ENCODE results near the gene SWT1.
"Not testable (repeated sequence)": the region's sequence is repeated elsewhere in the genome, so short reads cannot be mapped to it uniquely, and the experiment has no call there.

Gene SWT1

DNA sequence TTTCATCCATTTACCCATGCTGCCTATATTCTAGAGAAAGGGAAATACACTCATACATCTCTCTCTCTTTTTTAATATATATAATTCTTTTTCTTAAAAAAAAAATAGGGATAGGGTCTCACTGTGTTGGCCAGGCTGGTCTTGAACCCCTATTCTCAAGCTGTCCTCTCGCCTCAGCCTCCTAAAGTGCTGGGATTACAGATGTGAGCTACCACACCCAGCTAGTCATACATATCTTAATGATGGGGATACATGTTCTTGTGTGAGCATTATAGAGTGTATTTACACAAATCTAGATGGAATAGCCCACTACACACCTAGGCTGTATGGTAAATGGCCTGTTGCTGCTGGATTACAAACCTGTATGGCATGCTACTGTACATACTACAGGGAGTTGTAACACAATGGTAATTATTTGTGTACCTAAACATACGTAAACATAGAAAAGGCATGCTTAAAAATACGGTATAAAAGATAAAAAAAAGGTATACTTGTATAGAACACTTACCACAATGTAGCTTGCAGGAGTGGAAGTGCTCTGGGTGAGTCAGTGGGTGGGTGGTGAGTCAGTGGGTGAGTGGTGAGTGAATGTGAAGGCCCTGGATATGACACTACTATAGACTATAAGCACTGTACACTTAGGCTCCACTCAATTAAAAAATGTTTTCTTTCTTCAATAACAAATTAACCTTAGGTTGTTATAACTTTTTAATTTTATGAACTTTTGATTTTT is 87.2 kb downstream of the SWT1 start:
- no peak for DNase-seq (ENCODE audit: low read depth in 2 of 2, low spot score in 1 of 2)

DNA sequence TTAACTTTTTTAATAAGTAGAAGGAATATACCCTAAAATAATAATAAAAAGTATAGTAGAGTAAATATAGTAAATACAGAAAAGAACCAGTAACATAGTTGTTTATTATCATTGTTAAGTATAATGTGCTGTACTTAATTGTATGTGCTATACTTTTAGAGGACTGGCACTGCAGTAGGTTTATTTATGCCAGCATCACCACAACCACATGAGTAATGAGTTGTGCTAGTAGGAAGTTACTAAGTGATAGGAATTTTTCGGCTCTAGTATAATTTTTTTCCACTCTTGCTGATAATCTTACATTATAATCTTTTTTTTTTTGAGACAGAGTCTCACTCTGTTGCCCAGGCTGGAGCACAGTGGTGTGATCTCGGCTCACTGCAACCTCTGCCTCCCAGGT is 88.5 kb downstream of the SWT1 start:
- DNase-seq (ENCODE audit: low read depth in 2 of 2, low spot score in 1 of 2) = no peak

DNA sequence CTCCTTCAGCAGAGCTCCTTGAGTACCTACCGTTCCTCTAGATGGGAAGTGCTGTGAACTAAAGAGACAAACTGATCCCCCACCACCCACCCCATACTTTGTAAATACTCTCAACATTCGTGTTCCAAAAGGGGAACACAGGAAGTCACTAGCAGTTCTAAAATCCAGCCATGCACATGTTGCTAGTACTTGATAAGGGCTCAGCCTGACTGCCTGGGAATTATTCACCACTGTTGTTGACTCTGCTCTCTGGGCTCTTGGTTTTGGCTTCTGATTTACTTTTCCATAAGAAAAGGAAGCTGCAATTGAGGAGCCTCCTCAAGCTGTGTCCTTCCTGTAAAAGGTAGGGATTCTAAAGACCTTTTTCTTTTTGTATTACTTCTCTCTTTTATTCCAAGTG is 92.6 kb downstream of the SWT1 start:
- no peak for DNase-seq (ENCODE audit: low read depth in 2 of 2, low spot score in 1 of 2)

DNA sequence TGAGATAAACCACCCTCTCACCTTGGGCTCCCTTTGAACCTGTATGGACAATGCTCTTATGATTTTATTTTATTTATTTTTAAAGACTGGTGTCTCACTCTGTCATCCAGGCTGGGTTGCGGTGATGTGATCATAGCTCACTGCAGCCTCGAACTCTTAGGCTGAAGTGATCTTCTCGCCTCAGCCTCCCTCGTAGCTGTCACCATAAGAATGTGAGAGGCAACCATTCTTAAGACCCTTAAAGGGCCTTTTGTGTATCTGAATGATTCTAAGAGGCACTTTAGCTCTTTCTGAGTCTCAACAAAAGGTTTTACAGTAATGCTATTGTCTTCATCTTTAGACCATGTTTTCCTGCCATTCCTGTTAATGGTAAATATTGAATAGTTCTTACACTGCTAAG is 93.1 kb downstream of the SWT1 start:
- no peak for DNase-seq (ENCODE audit: low read depth in 2 of 2, low spot score in 1 of 2)

DNA sequence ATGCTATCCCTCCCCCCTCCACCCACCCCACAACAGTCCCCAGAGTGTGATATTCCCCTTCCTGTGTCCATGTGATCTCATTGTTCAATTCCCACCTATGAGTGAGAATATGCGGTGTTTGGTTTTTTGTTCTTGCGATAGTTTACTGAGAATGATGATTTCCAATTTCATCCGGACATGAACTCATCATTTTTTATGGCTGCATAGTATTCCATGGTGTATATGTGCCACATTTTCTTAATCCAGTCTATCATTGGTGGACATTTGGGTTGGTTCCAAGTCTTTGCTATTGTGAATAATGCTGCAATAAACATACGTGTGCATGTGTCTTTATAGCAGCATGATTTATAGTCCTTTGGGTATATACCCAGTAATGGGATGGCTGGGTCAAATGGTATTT is 95.0 kb downstream of the SWT1 start:
- DNase-seq (ENCODE audit: low read depth in 2 of 2, low spot score in 1 of 2) = not testable (repeated sequence)

DNA sequence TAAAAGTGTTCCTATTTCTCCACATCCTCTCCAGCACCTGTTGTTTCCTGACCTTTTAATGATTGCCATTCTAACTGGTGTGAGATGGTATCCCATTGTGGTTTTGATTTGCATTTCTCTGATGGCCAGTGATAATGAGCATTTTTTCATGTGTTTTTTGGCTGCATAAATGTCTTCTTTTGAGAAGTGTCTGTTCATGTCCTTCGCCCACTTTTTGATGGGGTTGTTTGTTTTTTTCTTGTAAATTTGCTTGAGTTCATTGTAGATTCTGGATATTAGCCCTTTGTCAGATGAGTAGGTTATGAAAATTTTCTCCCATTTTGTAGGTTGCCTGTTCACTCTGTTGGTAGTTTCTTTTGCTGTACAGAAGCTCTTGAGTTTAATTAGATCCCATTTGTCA is 95.4 kb downstream of the SWT1 start:
- not testable (repeated sequence) for DNase-seq (ENCODE audit: low read depth in 2 of 2, low spot score in 1 of 2)

DNA sequence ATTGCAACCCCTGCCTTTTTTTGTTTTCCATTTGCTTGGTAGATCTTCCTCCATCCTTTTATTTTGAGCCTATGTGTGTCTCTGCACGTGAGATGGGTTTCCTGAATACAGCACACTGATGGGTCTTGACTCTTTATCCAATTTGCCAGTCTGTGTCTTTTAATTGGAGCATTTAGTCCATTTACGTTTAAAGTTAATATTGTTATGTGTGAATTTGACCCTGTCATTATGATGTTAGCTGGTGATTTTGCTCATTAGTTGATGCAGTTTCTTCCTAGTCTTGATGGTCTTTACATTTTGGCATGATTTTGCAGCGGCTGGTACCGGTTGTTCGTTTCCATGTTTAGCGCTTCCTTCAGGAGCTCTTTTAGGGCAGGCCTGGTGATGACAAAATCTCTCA is 98.6 kb downstream of the SWT1 start:
- not testable (repeated sequence) for DNase-seq (ENCODE audit: low read depth in 2 of 2, low spot score in 1 of 2)

DNA sequence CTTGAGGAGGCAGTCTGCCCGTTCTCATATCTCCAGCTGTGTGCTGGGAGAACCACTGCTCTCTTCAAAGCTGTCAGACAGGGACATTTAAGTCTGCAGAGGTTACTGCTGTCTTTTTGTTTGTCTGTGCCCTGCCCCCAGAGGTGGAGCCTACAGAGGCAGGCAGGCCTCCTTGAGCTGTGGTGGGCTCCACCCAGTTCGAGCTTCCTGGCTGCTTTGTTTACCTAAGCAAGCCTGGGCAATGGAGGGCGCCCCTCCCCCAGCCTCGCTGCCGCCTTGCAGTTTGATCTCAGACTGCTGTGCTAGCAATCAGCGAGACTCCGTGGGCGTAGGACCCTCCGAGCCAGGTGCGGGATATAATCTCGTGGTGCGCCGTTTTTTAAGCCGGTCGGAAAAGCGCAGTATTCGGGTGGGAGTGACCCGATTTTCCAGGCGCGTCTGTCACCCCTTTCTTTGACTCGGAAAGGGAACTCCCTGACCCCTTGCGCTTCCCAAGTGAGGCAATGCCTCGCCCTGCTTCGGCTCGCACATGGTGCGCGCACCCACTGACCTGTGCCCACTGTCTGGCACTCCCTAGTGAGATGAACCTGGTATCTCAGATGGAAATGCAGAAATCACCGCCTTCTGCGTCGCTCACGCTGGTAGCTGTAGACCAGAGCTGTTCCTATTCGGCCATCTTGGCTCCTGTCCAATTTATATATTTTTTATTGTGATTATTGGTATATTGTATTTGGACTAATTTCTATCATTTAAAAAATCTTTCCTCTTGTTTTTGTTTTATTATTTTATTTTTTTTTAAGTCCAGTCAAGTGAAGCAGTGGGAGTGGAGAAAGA is 100.4 kb downstream of the SWT1 start:
- DNase-seq (ENCODE audit: low read depth in 2 of 2, low spot score in 1 of 2) = not testable (repeated sequence)

DNA sequence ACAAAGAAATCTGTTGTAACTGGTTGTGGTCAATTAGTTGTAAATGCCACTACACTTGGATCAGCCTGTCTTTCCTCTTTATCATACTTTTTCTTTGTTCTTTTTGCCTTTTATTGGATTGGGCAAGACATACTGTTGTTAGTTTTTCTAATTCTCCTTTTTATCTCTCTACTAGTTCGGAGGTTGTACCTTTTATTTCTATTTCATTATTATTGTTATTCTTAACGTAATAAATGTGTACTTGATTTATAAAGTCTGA is 100.9 kb downstream of the SWT1 start:
- no peak for DNase-seq (ENCODE audit: low read depth in 2 of 2, low spot score in 1 of 2)

DNA sequence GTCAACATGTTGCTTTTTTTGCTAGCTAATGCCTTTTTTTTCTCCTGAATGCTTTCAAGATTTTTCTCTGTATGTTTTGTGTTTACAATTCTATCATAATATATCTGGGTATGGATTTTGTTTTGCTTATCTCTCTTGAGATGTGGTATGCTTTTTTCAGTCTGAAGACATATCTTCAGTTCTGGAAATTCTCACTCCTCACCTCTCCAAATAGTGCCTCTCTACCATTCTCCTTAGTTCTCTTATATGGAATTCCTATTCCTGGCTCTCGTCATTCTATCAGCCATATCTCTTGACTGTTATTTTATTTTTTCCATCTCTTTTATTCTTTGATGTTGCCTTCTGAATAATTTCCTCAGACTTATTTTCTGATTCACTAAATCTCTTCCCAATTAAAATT is 101.7 kb downstream of the SWT1 start:
- DNase-seq (ENCODE audit: low read depth in 2 of 2, low spot score in 1 of 2) = no peak

DNA sequence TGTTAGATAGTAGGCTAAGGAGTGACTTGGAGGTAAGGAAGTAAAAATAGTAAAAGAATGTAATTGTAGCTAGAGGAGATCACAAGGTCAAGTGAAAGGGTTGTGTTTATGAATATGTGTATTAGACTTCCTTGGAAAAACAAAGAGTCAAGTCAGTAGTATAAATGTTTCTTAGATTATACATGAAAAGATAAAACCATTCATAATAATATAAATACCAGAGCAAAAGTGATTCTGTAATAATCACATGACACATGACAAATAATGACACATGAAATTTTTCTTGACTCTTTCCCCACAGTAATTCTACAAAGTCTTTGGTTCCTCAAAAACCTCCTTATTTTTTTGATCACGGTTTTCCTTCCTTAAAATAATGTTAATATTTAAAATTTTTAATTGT is 103.6 kb downstream of the SWT1 start:
- DNase-seq (ENCODE audit: low read depth in 2 of 2, low spot score in 1 of 2) = no peak

DNA sequence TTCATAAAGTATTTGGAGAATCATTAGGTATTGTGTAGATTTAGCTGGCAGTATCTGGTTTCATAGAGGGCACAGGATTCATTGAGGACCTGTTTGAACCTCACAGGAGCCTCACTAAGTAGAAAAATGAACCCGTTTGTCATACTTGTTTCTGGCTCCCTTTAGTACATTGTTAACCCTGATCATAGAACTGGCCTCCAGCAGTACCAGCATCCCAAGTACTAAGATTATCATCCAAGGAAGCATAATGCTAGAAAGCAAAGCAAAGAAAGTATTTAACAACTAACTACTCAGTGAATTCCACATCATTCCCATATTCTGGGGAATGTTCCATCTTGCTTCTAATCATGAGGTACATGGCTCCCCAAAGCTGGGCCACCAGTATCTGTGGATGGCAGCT is 105.2 kb downstream of the SWT1 start:
- DNase-seq (ENCODE audit: low read depth in 2 of 2, low spot score in 1 of 2) = no peak

DNA sequence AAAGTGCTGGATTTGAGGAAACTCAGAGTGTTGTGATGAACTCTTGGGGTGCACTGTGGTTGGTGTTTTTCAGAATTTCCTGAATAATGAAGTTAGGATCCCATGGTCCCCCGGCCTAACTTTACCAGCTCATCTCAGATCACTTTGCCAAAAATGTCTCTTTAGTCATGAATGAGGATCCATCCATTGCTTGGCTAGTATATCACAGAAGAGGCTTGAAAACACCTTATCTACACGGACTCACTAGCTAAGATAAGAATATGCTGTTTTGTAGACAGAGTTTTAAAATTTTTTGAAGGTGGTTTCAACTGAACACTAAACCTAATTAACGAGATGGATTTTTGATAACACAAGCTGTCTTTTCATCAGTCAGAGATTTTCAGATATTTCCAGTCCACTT is 106.3 kb downstream of the SWT1 start:
- no peak for DNase-seq (ENCODE audit: low read depth in 2 of 2, low spot score in 1 of 2)

DNA sequence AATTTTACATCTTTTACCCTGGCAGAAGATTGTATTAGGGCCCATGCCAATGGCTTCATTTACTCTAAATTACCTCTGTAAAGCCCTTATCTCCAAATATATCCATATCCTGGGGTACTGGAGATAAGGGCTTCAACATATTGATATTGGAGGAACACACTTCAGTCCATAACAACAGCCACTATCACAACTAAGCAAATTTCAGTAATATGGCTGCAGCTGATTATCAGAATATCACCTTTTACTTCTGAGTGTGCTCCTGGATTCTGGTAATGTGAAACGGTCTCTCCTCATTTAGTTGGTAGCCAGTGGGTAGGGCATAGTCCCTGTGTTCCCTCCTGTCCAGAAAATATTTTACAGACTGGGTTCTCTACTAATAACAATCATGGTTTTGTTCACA is 106.8 kb downstream of the SWT1 start:
- no peak for DNase-seq (ENCODE audit: low read depth in 2 of 2, low spot score in 1 of 2)

DNA sequence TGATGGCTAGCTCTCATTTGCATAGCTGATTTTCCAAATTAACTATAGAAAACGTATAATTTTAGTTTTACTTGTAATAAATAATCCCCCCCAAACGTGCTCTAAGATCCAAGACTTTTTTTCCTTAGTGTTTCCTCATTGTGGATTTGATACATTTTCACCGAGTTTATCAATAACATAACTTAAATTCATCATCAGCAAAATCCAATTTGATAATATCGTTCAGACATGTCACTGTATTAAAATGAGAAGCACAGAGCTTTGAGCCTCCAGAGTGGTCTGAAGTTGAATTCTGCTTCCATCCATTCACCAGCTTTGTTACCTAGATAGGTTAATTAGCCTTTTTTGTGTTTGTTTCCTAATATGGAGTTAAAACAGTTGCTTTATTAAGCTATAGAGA is 108.3 kb downstream of the SWT1 start:
- no peak for DNase-seq (ENCODE audit: low read depth in 2 of 2, low spot score in 1 of 2)

DNA sequence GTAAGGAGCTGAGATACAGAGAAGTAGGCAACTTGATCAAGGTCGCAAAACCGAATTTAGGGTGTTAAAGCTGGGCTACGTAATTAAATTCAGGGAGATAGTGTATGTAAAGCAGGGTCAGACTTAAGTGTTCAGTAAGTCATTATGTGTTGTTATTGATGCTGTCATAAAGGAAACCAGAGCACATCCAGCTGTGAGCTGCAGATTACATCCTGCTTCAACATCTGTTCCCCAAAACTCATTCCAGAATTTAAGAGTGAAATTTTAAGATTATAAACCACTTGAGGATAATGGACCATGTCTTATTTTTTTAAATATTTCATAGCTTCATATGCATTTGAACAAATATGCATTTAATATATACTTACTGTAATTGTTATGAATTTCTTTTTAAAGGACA is 110.3 kb downstream of the SWT1 start:
- DNase-seq (ENCODE audit: low read depth in 2 of 2, low spot score in 1 of 2) = no peak

DNA sequence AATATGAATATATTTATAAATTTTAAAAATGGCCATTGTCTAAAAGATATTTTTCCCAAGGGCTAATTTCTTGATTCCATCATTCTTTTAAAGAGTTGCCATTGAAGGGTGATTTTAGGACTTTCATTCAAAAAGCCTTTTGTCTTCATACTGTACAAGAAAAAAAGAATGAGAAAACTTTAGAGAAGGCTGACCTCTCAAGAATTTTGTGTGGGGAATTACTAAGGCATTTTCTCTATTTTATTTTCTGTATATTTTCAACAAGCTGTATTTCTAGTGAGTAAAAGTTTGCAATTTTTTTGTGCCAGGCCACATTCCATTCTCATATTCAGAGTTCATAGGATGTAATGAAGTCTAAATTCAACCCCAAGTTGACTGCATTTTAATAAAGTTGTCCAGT is 110.7 kb downstream of the SWT1 start:
- no peak for DNase-seq (ENCODE audit: low read depth in 2 of 2, low spot score in 1 of 2)

DNA sequence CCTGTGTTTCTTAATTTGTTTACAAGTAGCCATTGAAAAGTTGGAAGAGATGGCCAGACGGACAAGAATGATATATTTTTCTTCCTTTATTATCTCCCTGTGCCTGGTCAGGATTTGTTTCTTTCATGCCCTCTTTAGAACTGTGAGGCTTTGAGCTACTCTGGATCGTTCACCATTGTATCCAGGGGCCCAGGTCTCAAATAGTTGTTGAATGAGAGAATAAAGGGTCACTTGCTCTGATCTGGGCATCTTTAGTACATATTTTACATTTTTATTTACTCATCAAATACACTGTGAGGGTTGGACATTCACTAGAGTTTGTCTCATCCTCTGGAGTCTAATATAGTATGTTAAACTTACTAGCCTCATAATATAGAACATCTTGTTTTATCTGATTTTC is 111.4 kb downstream of the SWT1 start:
- no peak for DNase-seq (ENCODE audit: low read depth in 2 of 2, low spot score in 1 of 2)

DNA sequence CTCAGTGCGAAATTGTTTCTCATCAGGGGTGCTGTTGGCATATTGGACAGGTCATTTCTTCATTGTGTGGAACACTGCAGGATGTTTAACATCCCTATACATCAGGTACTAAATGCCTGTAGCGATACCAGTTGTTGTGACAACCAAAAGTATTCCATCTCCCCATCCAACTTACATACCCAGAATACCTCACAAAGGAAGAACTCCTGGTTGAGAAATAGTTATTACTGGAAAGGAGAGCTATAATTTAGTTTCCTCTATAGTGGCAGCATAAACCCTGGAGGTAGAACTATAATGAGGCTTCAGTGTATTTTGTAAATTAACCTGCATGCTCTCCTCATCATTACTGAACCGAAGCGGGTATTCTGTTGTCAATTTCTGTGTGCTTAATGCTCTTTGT is 115.0 kb downstream of the SWT1 start:
- DNase-seq (ENCODE audit: low read depth in 2 of 2, low spot score in 1 of 2) = no peak

DNA sequence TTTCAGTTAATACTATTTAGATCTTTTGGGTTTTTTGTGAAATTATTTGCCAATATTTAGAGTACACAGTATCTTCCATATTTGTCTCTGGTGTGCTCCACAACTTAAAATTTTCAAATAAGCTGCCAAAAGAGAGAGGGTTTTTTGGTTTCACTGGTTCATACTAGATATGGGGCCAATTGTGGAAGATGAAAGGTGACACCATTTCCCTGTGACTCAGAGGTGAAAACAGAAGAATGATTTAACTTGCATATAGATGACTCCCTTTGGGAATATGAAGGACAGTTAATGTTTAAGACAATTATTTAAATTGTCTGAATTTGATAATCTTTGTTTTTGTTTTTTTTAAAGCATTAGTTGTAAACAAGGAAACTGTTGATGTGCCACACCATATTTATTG is 122.6 kb downstream of the SWT1 start:
- no peak for DNase-seq (ENCODE audit: low read depth in 2 of 2, low spot score in 1 of 2)

DNA sequence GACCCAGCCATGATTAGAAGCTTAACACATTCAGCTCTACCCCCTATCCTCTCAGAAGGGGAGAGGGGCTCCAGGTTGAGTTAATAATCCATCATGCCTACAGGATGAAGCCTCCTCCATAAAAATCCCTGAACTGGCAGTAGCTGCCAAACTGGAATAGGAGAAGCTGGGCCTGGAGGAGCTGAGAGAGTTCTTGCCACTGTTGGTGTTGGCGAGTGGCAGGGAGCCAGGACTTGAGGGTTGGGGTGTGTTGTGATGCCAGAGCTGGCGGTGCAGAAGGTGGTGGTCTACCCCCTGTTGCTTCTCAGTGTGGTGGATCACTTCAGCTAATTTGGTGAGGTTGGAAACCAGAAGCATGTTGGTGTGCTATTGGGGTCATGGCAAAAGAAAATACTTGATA is 123.6 kb downstream of the SWT1 start:
- DNase-seq (ENCODE audit: low read depth in 2 of 2, low spot score in 1 of 2) = no peak

DNA sequence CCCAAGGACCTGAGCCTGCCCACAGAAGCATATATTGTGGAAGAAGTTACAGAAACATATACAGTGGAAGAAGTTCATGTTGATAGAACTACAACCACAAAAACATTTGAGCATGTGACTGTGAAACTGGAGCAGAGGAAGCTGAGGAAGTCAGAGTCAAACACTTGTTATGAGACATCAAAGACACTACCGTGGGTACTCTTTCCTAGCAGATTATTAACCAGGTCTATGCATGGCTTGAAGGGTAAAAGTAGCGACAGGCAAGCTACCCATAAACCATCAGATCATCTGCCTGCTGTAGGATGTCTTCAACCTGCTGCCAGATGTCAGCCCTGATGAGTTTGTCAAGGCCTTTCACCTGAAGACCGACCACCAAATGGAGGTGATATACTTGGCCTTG is 124.3 kb downstream of the SWT1 start:
- no peak for DNase-seq (ENCODE audit: low read depth in 2 of 2, low spot score in 1 of 2)

DNA sequence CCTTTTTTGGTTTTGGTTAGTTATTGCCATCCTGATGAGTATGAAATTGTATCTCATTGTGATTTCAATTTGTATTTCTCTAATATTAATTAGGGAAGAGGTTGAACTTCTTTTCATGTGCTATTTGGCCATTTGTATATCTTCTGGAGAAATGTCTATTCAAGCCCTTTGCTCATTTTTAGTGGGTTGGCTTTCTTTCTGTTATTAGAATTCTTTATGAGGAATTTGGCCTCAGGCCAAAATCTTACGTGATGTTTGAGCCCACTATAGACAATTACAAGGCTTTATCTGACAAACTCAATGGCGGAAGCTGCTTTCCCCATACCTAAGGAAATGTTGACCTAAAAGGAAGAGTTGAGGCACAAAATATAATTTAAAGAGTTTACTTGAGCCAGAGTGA is 127.1 kb downstream of the SWT1 start:
- no peak for DNase-seq (ENCODE audit: low read depth in 2 of 2, low spot score in 1 of 2)
